ENCODE results near the gene CBL.
"Not testable (repeated sequence)": the region's sequence is repeated elsewhere in the genome, so short reads cannot be mapped to it uniquely, and the experiment has no call there.

CBL gene

DNA sequence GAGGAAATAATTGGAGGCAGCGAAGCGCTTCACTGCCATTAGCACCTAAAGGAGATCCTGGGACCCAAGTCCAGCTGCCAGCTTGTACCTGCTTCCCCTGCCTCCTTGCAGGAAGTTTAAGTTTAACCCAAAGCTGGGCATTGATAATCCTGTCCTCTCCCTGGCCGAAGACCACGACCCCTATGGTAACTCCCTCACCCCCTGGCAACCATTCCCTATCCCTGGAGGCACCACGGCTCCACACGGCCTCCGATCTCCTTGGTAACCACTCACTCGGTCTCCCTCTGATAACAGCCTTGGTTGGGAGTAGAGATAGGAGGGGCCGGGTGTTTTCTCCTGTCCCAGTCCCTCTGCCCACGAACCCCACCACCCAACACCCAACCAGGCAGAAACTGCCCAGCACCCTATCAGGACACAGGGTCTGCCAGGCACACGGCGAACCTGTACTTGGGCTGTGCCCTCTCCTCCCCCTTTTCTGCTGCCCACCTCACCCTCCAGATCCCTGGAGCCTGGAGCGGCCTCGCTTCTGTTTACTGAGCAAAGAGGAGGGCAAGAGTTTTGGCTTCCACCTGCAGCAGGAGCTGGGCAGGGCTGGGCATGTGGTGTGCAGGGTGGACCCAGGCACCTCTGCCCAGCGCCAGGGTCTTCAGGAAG, 20.0 kb upstream of the CBL start:
- DNase-seq = no peak

GRCh38 chr11:119187123-119187892, 18.8 kb upstream of the CBL start:
- DNase-seq = no peak

DNA sequence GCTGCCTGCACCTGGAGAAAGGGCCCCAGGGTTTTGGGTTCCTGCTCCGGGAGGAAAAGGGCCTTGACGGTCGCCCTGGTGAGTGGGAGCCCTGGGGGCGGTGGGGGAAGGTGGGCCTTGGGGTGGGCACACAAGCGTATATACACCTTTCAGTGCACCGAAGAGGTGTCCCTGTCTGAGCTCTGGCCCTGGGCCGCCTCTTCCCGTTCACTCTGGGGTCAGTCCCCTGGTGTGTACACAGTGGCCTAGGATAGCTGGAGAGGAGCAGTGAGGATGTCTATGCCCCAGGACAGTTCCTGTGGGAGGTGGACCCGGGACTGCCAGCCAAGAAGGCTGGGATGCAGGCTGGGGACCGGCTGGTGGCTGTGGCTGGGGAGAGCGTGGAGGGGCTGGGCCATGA, 18.1 kb upstream of the CBL start:
- DNase-seq = no peak

GRCh38 chr11:119188887-119189286, 17.3 kb upstream of the CBL start:
- DNase-seq = no peak

DNA sequence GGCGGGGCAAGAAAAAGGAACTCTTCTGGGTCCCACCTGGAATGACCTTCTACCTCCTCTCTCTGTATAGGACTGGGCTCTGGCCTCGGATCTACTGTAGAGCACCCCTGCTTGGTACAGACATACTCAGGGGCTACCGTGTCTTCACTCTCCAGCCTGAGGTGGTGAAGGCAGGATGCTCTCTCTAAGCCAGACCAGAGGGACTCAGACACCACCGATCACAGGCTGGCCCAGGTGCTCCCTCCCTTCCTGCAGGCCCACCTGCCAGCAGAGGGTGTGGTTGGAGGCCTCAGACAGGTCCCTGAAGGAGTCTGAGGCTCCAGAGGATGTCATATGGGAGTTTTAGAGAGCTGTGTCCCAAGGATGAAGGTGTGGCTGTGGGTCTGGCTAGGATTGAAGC, 16.7 kb upstream of the CBL start:
- no peak for DNase-seq

DNA sequence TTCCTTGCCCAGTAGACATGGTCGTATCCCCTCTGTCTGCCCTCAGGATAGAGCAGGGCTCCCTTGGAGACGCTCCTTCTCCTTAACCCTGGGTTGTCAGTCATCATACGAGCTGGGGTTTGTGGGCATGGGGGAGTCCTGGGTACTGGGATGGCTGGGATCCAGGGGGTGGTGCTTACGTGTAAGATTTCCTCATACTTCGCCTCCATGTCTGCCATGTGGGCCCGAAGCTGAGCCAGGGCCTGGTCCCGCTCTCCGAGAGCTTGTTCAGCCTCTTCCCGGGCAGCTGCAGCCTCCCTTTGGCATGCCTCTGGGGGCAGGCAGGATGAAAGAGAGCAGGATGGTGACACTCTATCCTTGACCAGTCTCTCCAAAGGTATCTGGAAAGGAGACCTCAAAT, 15.6 kb upstream of the CBL start:
- no peak for DNase-seq

GRCh38 chr11:119191265-119191664, 14.9 kb upstream of the CBL start:
- not testable (repeated sequence) for DNase-seq

GRCh38 chr11:119192111-119192510, 14.0 kb upstream of the CBL start:
- no peak for DNase-seq

DNA sequence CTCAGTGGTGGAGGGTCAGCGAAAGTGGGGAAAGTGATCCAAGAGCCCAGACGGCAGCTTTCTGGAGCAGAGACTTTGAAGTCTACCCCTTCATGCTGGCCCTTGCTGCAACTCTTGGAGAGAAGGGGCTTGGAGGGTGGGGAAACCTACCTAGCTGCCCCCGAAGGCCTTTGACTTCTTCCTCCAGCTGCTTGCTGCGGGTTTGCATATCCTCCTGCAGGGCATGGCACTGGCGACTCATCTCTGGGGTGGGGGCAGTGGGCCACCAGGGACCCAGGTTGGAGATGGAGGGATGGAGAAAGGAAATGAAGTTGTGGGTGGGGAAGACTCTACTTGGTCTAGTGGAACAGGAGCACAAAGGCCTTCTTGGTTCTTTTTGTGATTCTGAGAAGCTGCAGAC, 13.1 kb upstream of the CBL start:
- no peak for DNase-seq

- DNase-seq = no peak
Measured at GRCh38 chr11:119193626-119194025, 12.5 kb upstream of the CBL start.

DNA sequence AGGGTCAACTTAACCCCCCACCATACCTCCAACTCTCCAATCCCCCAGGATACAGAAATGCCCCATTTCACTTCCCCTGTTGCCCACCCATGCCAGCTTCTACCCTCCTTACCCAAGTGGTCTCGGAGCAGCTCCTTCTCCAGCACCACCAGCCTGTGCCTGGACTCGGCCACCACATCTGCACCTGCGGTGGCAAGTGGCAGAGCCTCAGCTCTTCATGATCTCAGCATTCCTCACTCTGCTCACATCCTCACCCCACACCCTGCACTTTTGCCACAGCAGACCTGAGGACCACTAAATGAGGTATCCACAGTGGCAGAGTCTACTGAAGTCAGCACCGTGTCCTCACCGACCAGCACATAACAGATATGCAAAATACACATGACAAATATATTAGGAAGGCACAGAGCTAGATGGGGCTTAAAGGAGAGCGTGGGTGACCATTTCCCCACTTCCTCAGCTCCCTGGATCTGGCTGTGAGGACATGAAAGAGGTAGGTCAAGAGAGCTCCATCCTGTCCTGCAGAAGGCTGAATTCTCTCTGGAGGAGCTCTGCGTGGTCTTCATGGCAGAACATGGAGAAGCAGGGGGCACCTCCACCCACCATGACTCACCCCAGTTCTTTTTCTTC, 11.2 kb upstream of the CBL start:
- no peak for DNase-seq

DNA sequence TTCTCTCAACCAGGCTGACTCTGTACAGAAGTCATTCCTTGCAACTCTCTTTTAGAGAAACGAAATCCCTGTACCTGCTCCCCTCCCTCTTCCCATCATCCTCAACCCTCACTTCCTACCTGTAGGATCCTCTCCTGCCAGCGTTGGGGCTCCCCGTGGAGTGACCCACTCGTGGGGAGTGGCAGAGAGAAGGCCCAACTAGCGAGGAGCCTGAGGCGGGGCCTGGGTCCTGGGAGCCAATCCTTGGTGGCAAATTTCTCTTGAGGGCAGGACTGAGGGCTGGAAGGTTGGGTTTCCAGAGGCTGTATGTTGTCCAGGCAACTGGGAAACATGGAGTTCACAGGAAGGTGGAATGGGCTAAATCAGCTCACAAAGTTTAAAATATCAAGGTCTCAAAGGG, 10.5 kb upstream of the CBL start:
- DNase-seq = no peak

DNA sequence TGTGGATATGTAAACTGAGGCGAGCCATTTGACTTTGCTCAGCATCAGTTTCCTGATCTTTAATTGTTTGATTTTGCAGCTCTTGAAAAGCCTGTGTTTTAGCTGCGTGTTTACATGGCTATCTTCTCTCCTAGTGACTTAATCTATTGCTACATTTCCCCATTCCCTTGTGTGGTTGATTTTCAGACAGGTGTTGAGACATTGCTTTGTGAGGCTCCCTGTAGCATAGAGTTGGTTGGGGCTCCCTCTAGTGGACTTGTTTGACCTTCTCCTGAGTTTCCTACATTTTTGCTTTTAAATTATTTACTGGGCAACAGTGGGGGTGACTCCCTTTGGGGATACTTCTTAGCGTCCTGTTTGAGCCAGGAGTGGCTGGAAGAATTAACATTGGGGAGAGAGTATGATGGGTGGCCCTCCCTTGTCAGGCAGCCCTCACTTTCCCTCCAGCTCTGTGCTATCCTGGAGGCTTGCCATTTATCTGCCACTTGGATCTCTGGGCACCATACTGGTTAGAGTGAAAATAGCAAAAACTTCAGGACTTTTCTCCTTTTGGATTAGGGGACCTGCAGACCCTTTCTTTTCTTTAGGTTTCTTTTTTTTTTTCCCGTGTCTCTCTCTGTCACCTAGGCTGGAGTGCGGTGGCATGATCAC, 9.2 kb upstream of the CBL start:
- peak; percentile 60 for DNase-seq

GRCh38 chr11:119198925-119199324, 7.2 kb upstream of the CBL start:
- no peak for DNase-seq

DNA sequence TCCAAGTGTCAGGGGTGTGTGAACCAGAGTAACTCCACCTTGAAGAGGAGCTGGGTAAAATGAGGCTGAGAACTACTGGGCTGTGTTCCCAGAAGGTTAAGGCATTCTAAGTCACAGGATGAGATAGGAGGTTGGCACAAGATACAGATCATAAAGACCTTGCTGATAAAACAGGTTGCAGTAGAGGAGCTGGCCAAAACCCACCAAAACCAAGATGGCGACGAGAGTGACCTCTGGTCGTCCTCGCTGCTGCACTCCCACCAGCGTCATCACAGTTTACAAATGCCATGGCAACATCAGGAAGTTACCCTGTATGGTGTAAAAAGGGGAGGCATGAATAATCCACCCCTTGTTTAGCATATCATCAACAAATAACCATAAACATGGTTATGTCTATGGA, 4.9 kb upstream of the CBL start:
- not testable (repeated sequence) for DNase-seq

DNA sequence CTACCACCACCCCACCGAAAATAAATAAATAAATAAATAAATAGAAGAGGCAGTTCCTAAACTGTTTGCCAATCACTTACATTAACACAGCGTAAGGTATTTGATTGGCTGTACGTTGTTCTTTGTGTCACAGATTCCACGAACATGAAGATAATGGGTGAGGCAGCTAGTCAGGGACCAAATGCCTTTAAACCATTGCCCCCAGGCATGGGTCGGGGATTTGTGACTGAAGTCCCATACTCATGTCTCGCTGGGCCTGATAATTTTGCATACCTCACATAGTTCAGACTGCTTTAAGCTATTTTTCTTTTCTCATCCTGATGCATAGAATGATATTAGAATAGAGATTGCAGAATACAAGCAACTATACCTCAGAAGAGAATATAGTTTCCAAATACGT, 3.6 kb upstream of the CBL start:
- DNase-seq = no peak

GRCh38 chr11:119204066-119204465, 2.1 kb upstream of the CBL start:
- DNase-seq = no peak

DNA sequence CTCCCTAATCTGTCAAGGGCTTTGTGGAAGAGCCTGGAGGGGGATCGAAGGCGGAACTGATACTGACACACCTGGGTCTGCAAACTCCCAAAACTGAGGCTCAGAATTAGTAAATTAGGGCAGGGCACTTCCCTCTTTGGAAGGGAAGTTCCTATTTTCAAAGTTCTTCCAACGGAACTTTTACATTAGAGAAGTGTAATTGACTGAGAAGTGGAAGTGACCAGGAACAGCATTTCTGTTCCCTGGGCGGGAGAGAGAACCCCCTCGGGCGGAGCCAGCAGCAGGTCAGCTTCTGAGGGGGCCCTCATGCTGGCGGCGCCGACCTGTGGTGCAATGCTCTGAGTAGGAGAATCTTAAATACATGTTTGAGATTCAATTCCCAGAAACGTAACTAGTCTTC, 1.1 kb upstream of the CBL start:
- no peak for DNase-seq

GRCh38 chr11:119206511-119207414, 624 bp downstream of the CBL start:
- peak; percentile 54 for DNase-seq

- DNase-seq = no peak
Measured at GRCh38 chr11:119207415-119207960, 1.3 kb downstream of the CBL start.

- no peak for DNase-seq
Measured at GRCh38 chr11:119209186-119209585, 3.0 kb downstream of the CBL start.

DNA sequence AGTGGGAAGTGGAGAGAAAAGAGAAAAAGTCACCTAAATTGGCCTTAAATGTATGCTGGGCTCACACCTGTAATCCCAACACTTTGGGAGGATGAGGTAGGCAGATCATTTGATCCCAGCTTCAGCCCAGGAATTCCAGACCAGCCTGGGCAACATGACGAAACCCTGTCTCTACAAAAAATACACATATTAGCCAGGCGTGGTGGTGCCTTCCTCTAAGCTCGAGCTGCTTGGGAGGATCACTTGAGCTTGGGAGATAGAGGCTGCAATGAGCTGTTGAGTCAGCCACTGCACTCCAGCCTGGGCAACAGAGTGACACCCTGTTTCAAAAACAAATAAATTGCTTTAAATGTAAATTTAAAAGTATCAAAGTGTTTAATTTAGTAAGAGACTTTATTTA, 3.9 kb downstream of the CBL start:
- DNase-seq = no peak

All from activated naive CD4-positive, alpha-beta T cell treated with anti-CD3 and anti-CD28 coated beads, Interleukin-2, amount 50 U/mL, for 16 hours (primary cell).